Right ventricle myocardium superior (tissue), 1 donor: Measurements from ENCODE around the gene PLAC8. TPM values are rescaled to one million over a fixed set of nuclear protein-coding genes. Genes with fewer than 3 reads are reported as not detected.
"Not testable (repeated sequence)": the region's sequence is repeated elsewhere in the genome, so short reads cannot be mapped to it uniquely, and the experiment has no call there.

Experiments used
- ATAC-seq: fragments of 200-7000 bp; cut with Tn5 transposase; one replicate; pipeline ENCODE4 v1.9.1; 2020; ENCODE audit warnings: mild to moderate bottlenecking; ENCODE audit not compliant: poor library complexity
- DNase-seq: peaks from one replicate; pipeline ENCODE4 v3.0.0-alpha.2; 2020
- intact Hi-C: fragments of 100-400 bp; cut with DNase I; formaldehyde crosslinking; loops from one replicate; pipeline ENCODE4 v1.11.2; 2022
- total RNA-seq: library from RNA; stranded (reverse); fragmentation: NEBNext Ultra II Directional; extraction: Animal tissue kit (Norgen Biotek cat#: 25700); gene quantifications from one replicate; pipeline ENCODE4 v1.2.1, GENCODE V29; 2021
- donor health status: DM: no; HTN: yes; CAD: no; lungs with severe emphysema.

Gene PLAC8
- total RNA-seq, 1 donor from 2014 or later: 0.75 TPM

DNA sequence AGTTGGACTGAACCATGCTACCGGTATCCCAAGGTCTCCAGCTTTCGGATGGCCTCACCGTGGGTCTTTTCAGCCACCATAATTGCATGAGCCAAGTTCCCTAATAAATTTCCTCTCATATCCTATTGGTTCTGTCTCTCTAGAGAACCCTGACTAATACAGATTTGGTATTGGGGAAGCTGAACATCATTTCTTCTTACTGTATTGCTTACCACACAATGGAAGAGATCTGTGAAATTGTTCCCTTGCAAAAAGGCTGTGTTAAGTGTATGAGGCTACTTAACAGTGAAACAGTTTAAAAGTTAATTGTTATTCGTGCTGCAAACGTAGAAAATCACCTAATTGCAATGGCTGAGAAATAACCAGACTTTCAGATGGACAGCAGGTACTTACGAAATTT lies 34.0 kb downstream of the PLAC8 start:
- intact Hi-C loops: no loop called here
- DNase-seq (no peak), ATAC-seq (no peak)

DNA sequence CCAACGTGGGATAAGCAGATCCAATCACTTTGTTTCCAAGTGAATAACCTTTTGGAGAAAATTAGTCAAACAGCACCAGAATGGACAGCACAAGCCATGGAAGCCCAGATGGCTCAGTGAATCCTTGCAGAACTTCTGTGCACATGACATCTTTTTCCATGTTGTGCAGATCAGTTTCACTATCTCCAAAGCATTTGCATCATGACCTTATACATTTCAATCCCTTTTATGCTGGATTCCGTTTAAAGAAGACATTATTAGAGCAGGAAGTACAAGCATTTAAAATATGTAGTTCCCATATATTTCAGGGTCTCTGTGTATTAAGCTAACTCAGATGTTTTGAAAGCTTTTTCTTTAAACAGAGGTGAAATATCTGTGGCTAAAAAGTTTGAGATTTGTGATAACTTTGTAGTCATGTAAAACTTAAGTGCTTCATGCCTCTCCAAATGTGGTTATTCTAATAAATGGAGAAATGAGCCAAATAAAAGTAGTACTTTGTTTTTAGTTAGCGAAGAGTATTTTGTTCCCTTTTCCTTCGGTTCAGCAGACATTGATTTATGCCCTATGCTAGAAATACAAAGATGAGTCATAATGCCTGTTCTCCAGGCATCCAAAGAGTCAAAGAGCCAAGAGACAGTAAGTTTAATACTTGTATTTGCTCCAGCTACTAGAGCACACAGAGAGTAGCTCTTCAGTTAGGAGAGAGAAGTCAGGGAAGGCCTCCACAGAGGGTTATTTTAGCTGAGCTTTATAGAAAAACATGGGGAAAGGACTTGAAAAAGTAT lies 39.0 kb downstream of the PLAC8 start:
- intact Hi-C loops: no loop called here
- DNase-seq (no peak), ATAC-seq (no peak)

DNA sequence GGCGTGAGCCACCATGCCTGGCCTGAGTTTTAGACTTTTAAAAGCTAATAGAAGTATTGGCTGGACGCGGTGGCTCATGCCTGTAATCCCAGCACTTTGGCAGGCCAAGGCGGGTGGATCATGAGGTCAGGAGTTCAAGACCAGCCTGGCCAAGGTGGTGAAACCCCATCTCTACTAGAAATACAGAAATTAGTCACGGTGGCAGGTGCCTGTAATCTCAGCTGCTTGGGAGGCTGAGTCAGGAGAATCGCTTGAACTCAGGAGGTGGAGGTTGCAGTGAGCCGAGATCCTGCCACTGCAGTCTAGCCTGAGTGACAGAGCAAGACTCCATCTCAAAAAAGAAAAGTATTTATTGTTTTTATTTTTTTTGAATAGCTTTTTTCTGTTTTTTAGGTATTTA lies 39.7 kb downstream of the PLAC8 start:
- intact Hi-C loops, ATAC-seq, DNase-seq: not testable (repeated sequence)

DNA sequence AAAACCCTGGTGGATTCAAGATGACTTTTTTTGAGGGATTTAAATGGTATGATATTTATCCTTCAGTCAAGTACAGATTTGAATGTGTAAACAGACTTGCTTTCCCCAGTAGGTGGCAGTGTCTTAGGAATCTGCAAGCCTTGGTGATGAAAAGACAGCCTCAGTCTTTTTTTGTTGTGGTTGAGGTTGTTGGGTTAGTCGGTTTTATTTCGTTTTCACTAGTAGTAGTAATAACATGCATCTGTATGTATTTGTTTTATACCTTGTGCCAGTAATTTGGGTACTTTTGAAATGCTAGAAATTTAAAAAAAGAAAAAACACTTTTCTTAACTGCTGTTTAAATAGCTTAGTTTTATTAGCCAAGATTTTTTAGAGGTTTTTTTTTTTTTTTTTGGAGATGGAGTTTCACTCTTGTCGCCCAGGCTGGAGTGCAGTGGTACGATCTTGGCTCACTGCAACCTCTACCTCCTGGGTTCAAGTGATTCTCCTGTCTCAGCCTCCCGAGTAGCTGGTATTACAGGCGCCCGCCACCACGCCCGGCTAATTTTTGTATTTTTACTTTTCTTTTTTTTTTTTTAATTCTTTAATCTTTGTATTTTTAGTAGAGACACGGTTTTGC lies 40.3 kb downstream of the PLAC8 start:
- DNase-seq (no peak), ATAC-seq (peak; percentile 63)
- intact Hi-C loops: no loop called here

DNA sequence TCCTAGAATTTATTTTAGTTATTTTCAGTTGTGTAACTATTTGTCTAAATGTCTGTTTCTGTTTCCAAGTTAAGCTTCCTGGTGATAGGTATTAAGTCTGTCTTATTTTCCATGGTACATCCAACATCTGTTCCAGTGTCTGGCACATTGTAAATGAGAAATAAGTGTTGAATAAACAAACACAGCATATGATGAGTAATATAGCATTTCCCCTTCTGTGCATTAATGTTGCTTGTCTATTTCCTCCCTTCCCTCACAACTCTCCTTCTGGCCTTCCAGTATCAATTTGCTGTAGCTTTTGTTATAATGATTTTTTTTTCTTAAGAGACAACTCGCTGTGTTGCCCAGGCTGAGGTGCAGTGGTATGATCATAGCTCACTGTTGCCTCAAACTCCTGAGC lies 43.4 kb downstream of the PLAC8 start:
- DNase-seq (no peak), ATAC-seq (no peak)
- intact Hi-C loops: no loop called here

DNA sequence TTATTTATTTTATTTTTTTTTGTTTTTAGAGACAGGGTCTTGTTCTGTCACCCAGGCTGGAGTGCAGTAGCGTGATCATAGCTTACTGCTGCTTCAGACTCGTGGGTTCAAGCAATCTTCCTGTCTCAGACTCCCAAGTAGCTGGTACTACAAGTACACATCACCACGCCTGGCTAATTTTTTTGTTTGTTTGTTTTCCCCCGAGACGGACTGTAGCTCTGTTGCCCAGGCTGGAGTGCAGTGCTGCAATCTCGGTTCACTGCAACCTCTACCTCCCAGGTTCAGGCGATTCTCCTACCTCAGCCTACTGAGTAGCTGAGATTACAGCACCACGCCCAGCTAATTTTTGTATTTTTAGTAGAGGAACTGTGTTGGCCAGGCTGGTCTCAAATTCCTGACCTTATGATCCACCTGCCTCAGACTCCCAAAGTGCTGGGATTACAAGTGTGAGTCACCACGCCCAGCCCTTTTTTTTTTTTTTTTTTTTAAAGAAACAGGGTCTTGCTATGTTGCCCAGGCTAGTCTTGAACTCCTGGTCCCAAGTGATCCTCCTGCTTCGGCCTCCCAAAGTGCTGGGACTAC lies 47.4 kb downstream of the PLAC8 start:
- intact Hi-C loops: no loop called here
- DNase-seq (no peak), ATAC-seq (no peak)

DNA sequence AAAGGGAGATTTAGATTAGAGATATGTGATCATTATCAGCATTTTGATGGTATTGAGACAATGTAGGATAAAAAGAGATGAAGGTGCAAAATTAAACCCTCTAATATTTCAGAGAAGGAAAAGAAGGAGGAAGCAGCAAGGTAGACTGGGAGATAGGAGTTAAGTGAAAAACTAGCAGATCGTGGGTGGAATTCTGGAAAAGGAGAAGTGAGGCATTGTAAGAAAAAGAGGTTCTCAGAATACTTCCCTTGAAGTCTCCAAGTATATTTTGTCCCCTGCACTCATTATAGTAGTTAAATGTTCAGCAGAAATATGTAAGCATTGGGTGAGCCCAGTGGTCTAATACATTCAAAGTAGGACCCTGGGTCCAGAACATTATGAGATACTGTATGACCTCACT lies 49.3 kb downstream of the PLAC8 start:
- no peak for DNase-seq
- no peak for ATAC-seq
- intact Hi-C loops: no loop called here

DNA sequence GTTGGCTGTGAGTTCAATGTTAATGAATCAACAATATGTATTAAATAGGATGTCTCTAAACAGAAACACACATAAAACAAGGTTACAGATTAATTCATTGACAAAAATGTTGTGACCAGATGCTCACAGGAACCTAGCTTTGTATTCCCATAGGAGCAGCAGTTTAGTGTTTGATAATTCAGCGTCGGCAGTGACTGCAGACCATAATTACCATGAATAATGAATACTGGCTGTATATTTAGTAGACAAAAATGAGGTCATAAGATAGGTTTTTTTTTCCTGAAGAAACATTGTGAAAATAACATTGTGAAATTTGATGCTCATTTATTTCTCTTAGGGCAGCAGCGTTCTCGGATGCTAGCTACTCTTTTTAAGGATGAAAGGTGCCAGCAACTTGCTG lies 51.8 kb downstream of the PLAC8 start:
- no peak for DNase-seq
- no peak for ATAC-seq
- intact Hi-C loops: no loop called here

DNA sequence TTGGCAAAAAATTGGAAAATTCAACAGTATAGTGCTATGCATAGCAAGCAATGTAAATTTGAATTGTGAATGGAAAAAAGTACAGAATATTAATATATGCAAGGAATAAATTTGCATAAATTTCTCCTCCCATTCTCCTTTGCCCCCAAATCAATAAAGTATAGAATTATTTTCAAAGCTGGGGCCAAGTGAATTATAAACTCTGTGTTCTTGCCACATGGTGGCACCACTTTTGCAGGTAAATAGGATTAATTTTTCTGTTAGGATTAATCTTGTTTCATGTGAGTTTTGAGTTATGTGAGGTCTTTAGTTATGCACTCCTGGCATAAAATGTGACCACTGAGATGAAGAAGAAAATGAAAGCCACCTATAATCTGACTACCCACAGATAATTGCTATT lies 59.6 kb downstream of the PLAC8 start:
- intact Hi-C loops: no loop called here
- ATAC-seq (no peak), DNase-seq (no peak)

DNA sequence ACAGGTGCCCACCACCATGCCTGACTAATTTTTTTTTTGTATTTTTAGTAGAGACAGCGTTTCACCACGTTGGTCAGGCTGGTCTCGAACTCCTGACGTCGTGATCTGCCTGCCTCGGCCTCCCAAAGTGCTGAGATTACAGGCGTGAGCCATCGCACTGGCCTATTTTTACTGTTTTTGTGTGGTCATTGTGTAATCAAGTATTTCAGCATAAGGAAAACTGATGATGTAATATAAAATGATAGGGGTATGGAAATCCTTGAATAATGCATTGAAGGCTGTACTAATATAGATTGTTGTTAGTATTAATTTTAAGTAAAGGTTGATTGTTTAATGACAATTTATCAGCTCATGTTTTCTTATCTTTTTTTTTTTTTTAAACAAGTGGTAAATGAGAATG lies 65.7 kb downstream of the PLAC8 start:
- ATAC-seq, DNase-seq, intact Hi-C loops: not testable (repeated sequence)

DNA sequence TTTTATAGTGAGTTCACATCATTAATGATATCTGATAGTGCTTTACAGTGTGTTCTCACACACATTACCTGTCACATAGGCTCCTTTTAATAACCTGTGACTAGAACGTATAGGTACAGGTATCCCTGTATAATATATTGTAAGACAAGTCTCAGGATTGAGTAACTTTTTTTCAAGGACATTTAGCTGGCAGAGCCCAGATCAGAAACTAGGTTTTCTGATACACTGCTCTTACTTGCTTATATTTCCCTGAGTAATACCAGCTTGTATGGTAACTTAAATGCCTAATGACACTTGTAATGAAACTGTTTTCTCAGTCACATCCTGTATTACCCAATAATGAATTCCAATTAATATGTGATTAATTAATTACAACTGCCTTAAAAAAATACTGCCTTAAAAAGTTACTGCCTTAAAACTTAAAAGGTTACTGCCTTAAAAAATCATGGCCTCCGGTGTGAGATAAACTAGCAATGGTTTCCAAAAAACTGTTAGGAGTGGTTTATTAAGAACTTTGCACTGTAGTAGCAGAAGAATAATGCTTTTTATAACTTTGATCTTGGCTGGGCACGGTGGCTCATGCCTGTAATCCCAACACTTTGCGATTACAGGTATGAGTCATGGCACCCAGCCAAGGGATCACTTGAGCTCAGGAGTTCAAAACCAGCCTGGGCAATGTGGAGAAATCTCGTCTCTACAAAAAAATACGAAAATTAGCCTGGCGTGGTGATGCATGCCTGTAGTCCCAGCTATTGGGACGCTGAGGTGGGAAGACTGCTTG lies 67.6 kb downstream of the PLAC8 start:
- intact Hi-C loops: no loop called here
- DNase-seq: no peak

DNA sequence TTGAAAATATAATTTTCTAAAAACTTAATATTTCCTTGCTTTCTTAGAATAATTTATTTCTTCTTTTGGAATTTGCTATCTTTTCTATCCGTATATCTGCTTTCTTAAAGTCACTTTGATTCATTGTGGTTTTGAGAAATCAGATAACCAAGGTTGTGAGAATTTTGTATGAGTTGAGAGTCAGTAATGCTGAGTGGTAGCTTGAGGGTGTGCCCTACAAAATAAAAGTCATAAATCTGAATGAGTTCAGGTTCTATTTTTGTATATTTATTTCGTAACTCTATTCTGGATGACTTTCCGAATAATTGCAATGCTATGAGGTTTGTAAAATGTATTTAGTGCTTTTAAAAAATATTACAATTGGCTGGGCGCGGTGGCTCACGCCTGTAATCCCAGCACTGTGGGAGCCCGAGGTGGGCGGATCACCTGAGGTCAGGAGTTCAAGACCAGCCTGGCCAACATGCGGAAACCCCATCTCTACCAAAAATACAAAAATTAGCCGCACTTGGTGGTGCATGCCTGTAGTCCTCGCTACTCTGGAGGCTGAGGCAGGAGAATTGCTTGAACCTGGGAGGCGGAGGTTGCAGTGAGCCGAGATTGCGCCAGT lies 70.6 kb downstream of the PLAC8 start:
- intact Hi-C loops: no loop called here
- ATAC-seq (no peak), DNase-seq (no peak)

More for the DNA sequence above, 67.6 kb downstream of the PLAC8 start:
- no peak for ATAC-seq

DNA sequence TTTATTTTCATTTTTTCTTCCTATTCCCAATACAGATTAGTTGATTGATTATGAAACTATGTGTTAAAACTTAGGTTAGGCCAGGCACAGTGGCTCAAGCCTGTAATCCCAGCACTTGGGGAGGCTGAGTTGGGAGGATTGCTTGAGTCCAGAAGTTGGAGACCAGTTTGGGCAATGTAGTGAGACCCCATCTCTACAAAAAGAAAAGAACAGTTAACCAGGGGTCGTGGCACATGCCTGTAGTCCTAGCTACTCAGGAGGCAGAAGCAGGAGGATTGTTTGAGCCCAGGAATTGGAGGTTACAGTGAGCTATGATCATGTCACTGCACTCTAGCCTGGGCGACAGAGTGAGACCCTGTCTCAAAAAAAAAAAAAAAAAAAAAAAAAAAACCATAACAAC lies 71.4 kb downstream of the PLAC8 start:
- intact Hi-C loops, ATAC-seq, DNase-seq: not testable (repeated sequence)

DNA sequence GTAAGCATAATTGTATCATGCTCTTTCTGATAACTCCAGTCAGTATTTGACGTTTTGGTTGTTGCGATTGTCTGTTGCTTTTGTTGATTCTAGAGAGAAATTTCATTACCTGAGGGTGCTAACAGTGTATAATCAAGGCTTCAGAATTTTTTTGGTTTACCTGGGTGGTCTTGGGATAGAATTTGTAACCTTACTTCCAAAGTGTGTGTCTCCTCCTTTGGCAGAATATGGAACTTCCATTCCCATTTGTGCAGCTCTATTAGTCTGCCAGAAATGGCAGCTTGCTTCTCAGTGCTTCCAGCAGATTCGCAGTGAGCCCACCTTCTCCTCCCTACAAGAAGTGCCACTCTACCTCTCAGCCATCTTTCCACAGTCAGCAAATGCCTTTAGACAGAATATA lies 74.3 kb downstream of the PLAC8 start:
- no peak for ATAC-seq
- DNase-seq: no peak
- intact Hi-C loops: no loop called here

Other genes starting within 250 kb of the PLAC8 start
- 82.1 TPM for gene SEC31A, start 223.6 kb downstream of the PLAC8 start, total RNA-seq
- gene THAP9, start 214.0 kb downstream of the PLAC8 start, total RNA-seq: 5.6 TPM
- 7.4 TPM for gene LIN54, start 103.9 kb downstream of the PLAC8 start, total RNA-seq
- 47.4 TPM for gene COPS4, start 79.5 kb downstream of the PLAC8 start, total RNA-seq
- 23.7 TPM for gene COQ2, start 170.1 kb upstream of the PLAC8 start, total RNA-seq
- gene HPSE, start 220.1 kb upstream of the PLAC8 start, total RNA-seq: 1.5 TPM